Osteoblast (primary cell): ENCODE results near the gene HOXA9. TPM values are rescaled to one million over a fixed set of nuclear protein-coding genes. Genes with fewer than 3 reads are reported as not detected.
A peak's percentile ranks its signal among the peaks of the same experiment; 100 is the strongest.

ENCODE experiments used
- DNase-seq: peaks from one replicate; pipeline ENCODE4 v3.0.0; 2011; ENCODE audit warnings: low spot score, mixed read lengths; ENCODE audit not compliant: insufficient read length; ENCODE audit errors: missing footprints
- H2AFZ ChIP-seq: 2 replicates; pipeline ENCODE4 v1.6.0; 2011; ENCODE audit warnings: mild to moderate bottlenecking, low read length
- H3K27ac ChIP-seq: 2 replicates; pipeline ENCODE4 v1.5.1; 2011; ENCODE audit warnings: mild to moderate bottlenecking, low read depth, low read length, moderate library complexity
- H3K27me3 ChIP-seq: 2 replicates; pipeline ENCODE4 v1.6.0; 2012; ENCODE audit warnings: mild to moderate bottlenecking, control low read depth, inconsistent platforms, low read length, moderate library complexity; ENCODE audit not compliant: insufficient read depth
- H3K36me3 ChIP-seq: 2 replicates; pipeline ENCODE4 v1.5.1; 2011; ENCODE audit warnings: mild to moderate bottlenecking, low read length, control low read depth, moderate library complexity; ENCODE audit not compliant: insufficient read depth
- H3K4me1 ChIP-seq: 2 replicates; pipeline ENCODE4 v1.5.1; 2011; ENCODE audit warnings: mild to moderate bottlenecking, low read length, control low read depth, moderate library complexity; ENCODE audit not compliant: insufficient read depth
- H3K4me2 ChIP-seq: 2 replicates; pipeline ENCODE4 v1.6.0; 2011; ENCODE audit warnings: mild to moderate bottlenecking, low read length; ENCODE audit not compliant: insufficient read depth
- H3K4me3 ChIP-seq: fragments of 200-600 bp; sonication (generic); 3 replicates; pipeline ENCODE4 v1.5.1; 2012; ENCODE audit warnings: mild to moderate bottlenecking, low read length, inconsistent platforms; ENCODE audit not compliant: insufficient read depth
- H3K79me2 ChIP-seq: 2 replicates; pipeline ENCODE4 v1.6.0; 2012; ENCODE audit warnings: mild to moderate bottlenecking, low read length, control low read depth, inconsistent platforms; ENCODE audit not compliant: insufficient read depth
- H3K9me3 ChIP-seq: 2 replicates; pipeline ENCODE4 v1.5.1; 2011; ENCODE audit warnings: low read depth, low read length, control low read depth
- H4K20me1 ChIP-seq: 2 replicates; pipeline ENCODE4 v1.6.0; 2012; ENCODE audit warnings: mild to moderate bottlenecking, low read length, control low read depth; ENCODE audit not compliant: insufficient read depth
- CTCF ChIP-seq: IDR thresholded peaks from 2 replicates; pipeline ENCODE4 v1.5.1; 2011; ENCODE audit warnings: mild to moderate bottlenecking, low read depth, low read length, moderate library complexity; ENCODE audit errors: extremely low read depth
- total RNA-seq: library from RNA; depleted of rRNA; stranded (reverse); fragments of >200 nt; gene quantifications from 2 replicates; pipeline ENCODE4 v1.2.3, GENCODE V29; 2012

HOXA9 gene
- total RNA-seq, 1 donor, result 19.5 TPM

DNA sequence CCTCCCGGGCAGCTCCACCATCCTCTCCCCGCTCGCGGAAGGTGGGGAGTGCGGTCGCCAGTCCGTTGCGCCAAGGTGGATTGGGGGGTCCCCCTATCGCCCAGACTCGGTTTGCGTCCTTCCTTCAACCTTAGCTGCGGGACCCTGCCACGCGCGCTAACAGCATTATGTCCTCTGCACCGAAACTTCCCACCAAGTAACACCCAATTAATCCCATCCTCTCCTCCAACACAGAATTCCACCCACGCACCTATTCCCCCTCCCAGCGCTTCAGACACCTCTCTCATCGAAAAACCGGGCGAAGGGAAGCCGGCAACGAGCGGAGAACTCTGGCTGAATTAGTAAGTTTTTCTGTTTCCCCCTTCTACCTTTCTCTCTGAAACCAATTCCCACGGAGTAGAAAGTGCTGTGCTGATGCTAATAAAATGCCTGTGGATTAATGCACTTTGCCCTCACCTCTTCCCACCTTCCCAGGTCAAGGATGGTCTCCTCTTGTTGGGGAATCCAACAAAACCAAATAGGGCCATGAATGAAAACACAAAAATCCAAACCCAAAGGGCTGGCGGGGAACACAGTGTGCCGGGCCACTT, 13.9 kb downstream of the HOXA9 start:
- Histone ChIP-seq H3K4me3 (peak overlapping the region; percentile 93), H3K79me2 (peaks cover 93% of the 10 kb centered on the region), H3K9me3 (no peaks in the 10 kb centered on the region), H3K36me3 (peaks cover 9% of the 10 kb centered on the region), H3K27ac (peak overlapping the region; percentile 88), H2AFZ (peak overlapping the region; percentile 95), H4K20me1 (peaks cover 9% of the 10 kb centered on the region), H3K27me3 (no peaks in the 10 kb centered on the region), H3K4me1 (peaks cover 59% of the 10 kb centered on the region), H3K4me2 (peak overlapping the region; percentile 99)
- no peak for TF ChIP-seq CTCF
- peak; percentile 72 for DNase-seq

GRCh38 chr7:27150568-27151340, 14.6 kb downstream of the HOXA9 start:
- H3K79me2 ChIP-seq, result peaks cover 96% of the 10 kb centered on the region
- H3K36me3 ChIP-seq, result peaks cover 13% of the 10 kb centered on the region
- TF ChIP-seq CTCF, result peak; percentile 67
- DNase-seq, result peak; percentile 98
- H3K4me1 ChIP-seq, result peaks cover 59% of the 10 kb centered on the region
- H3K9me3 ChIP-seq, result no peaks in the 10 kb centered on the region
- H2AFZ ChIP-seq, result peak overlapping the region; percentile 95
- peak overlapping the region; percentile 93 for H3K4me3 ChIP-seq
- H3K27ac ChIP-seq, result peak overlapping the region; percentile 88
- H4K20me1 ChIP-seq, result peaks cover 12% of the 10 kb centered on the region
- peak overlapping the region; percentile 99 for H3K4me2 ChIP-seq
- H3K27me3 ChIP-seq, result no peaks in the 10 kb centered on the region

- Histone ChIP-seq H3K4me1 (peaks cover 52% of the 10 kb centered on the region), H4K20me1 (peaks cover 13% of the 10 kb centered on the region), H3K27me3 (no peaks in the 10 kb centered on the region), H2AFZ (peak overlapping the region; percentile 88), H3K4me2 (peak overlapping the region; percentile 99), H3K27ac (peak overlapping the region; percentile 88), H3K79me2 (peaks cover 96% of the 10 kb centered on the region), H3K36me3 (peaks cover 20% of the 10 kb centered on the region), H3K4me3 (peak overlapping the region; percentile 93), H3K9me3 (no peaks in the 10 kb centered on the region)
- peak; percentile 50 for DNase-seq
- TF ChIP-seq CTCF, result no peak
These were observed 15.3 kb downstream of the HOXA9 start for GRCh38 chr7:27149842-27150567.
